Upper lobe of left lung (tissue), 6 donors: ENCODE measurements around the gene LARGE1. TPM values are rescaled to one million over a fixed set of nuclear protein-coding genes. Genes with fewer than 3 reads are reported as not detected.

Experiments
- ATAC-seq, 2 donors: fragments of 200-7000 bp; cut with Tn5 transposase; one replicate each; pipeline ENCODE4 v1.9.1; 2022; ENCODE audit warnings: mild to moderate bottlenecking in 2 of 2, moderate library complexity in 2 of 2; ENCODE audit not compliant: low FRiP score in 2 of 2
- DNase-seq, 2 donors: peaks; one replicate each; pipeline ENCODE4 v3.0.0-alpha.2; 2019 to 2020
- H3K27ac ChIP-seq, 4 donors: fragments of 200-600 bp; sonication (generic); one replicate each; pipeline ENCODE4 v1.5.1; 2016 to 2019
- H3K27me3 ChIP-seq, 4 donors: fragments of 200-600 bp; sonication (generic); one replicate each; pipeline ENCODE4 v1.5.1; 2017 to 2019
- H3K36me3 ChIP-seq, 4 donors: fragments of 200-600 bp; sonication (generic); one replicate each; pipeline ENCODE4 v1.5.1; 2016 to 2019
- H3K4me1 ChIP-seq, 4 donors: fragments of 200-600 bp; sonication (generic); one replicate each; pipeline ENCODE4 v1.5.1; 2018 to 2019
- H3K4me3 ChIP-seq, 4 donors: fragments of 200-600 bp; sonication (generic); one replicate each; pipeline ENCODE4 v1.5.1; 2017 to 2019; ENCODE audit warnings: mild to moderate bottlenecking in 2 of 4, moderate library complexity in 1 of 4
- H3K9me3 ChIP-seq, 4 donors: fragments of 200-600 bp; sonication (generic); one replicate each; pipeline ENCODE4 v1.5.1; 2018 to 2019
- CTCF ChIP-seq, 6 experiments: fragments of 450-650 bp in 4 of 6; fragments of 200-600 bp in 2 of 6; sonication (generic) in 2 of 6; IDR thresholded peaks; one replicate each; pipeline ENCODE4 v1.5.1; 2016 to 2019; ENCODE audit warnings: antibody characterized with exemption in 6 of 6
- EP300 ChIP-seq, 4 donors: sonication (generic); formaldehyde crosslinking; IDR thresholded peaks; one replicate each; pipeline ENCODE4 v1.5.1; 2017; ENCODE audit warnings: antibody characterized with exemption in 4 of 4, control low read depth in 2 of 4
- POLR2A ChIP-seq, 4 donors: fragments of 450-650 bp; IDR thresholded peaks; one replicate each; pipeline ENCODE4 v1.5.1; 2016 to 2017; ENCODE audit warnings: antibody characterized with exemption in 4 of 4, mild to moderate bottlenecking in 2 of 4
- POLR2AphosphoS5 ChIP-seq, 2 donors: sonication (generic); formaldehyde crosslinking; IDR thresholded peaks; one replicate each; pipeline ENCODE4 v1.5.1; 2017; ENCODE audit warnings: antibody characterized with exemption in 2 of 2
- WGBS, 2 donors: methylation state at CpG; one replicate each; pipeline ENCODE4 v1.1.5; 2017 to 2018; 5-methylcytosine and 5-hydroxymethylcytosine counted together
- total RNA-seq, 6 donors: library from RNA; depleted of rRNA in 4 of 6; stranded (reverse); fragments of >200 nt in 4 of 6; gene quantifications; one replicate each; pipeline versions ENCODE4 v1.1.0 to v1.2.1, GENCODE V29; 2016 to 2021
- donor health status: DM: no; HTN: no; CAD: no; lungs with moderate emphysema.
- donor health status: DM: no; HTN: yes; CAD: no; lungs with severe emphysema.

LARGE1 gene
- total RNA-seq, 6 donors from 2014 or later, result 14.0 to 56.6 (median 25.3) TPM

- no peaks in the 10 kb centered on the region for H3K36me3 ChIP-seq
- ATAC-seq (no peak), DNase-seq (no peak)
- no peaks in the 10 kb centered on the region for H3K4me1 ChIP-seq
- no peaks in the 10 kb centered on the region for H3K9me3 ChIP-seq
- TF ChIP-seq EP300 (IDR thresholded peaks at IDR 0.05), result no peak
- no peak for TF ChIP-seq CTCF (IDR thresholded peaks at IDR 0.05)
- no peak for TF ChIP-seq POLR2AphosphoS5 (IDR thresholded peaks at IDR 0.05)
- TF ChIP-seq POLR2A (IDR thresholded peaks at IDR 0.05), result no peak
- no peak overlapping the region for H3K27ac ChIP-seq
- H3K27me3 ChIP-seq, result no peaks in the 10 kb centered on the region
- H3K4me3 ChIP-seq, result no peak overlapping the region
These were observed 529.0 kb downstream of the LARGE1 start for GRCh38 chr22:33391298-33391697.

- TF ChIP-seq POLR2AphosphoS5 (IDR thresholded peaks at IDR 0.05), result no peak
- no peak for TF ChIP-seq CTCF (IDR thresholded peaks at IDR 0.05)
- DNase-seq (no peak), ATAC-seq (no peak)
- Histone ChIP-seq H3K4me3 (no peak overlapping the region), H3K9me3 (no peaks in the 10 kb centered on the region), H3K36me3 (no peaks in the 10 kb centered on the region), H3K27ac (no peak overlapping the region), H3K4me1 (no peaks in the 10 kb centered on the region), H3K27me3 (no peaks in the 10 kb centered on the region)
- WGBS, 2 donors, result 70 to 80% methylated on average over 4 of the region's 4 CpGs
These were observed 530.3 kb downstream of the LARGE1 start for GRCh38 chr22:33389936-33390335.

- 90 to 92% methylated on average over 5 of the region's 5 CpGs for WGBS, 2 donors
- H3K27me3 ChIP-seq, result no peaks in the 10 kb centered on the region
- H3K9me3 ChIP-seq, result no peaks in the 10 kb centered on the region
- H3K4me1 ChIP-seq, result no peaks in the 10 kb centered on the region
- TF ChIP-seq POLR2A (IDR thresholded peaks at IDR 0.05) (no peak), EP300 (IDR thresholded peaks at IDR 0.05) (no peak), CTCF (IDR thresholded peaks at IDR 0.05) (no peak), POLR2AphosphoS5 (IDR thresholded peaks at IDR 0.05) (no peak)
- peaks cover 0 to 16% (median 0%) of the 10 kb centered on the region in 4 donors for H3K36me3 ChIP-seq
- H3K27ac ChIP-seq, result no peak overlapping the region
- H3K4me3 ChIP-seq, result no peak overlapping the region
- ATAC-seq, result no peak
- no peak for DNase-seq
These were observed 534.0 kb downstream of the LARGE1 start for GRCh38 chr22:33386270-33386669.

- H3K27ac ChIP-seq, result no peak overlapping the region
- WGBS, 2 donors, result 88 to 98% methylated on average over 2 of the region's 2 CpGs
- H3K36me3 ChIP-seq, result peaks cover 0 to 16% (median 0%) of the 10 kb centered on the region in 4 donors
- H3K9me3 ChIP-seq, result no peaks in the 10 kb centered on the region
- DNase-seq, result no peak
- H3K27me3 ChIP-seq, result no peaks in the 10 kb centered on the region
- ATAC-seq, result no peak
- no peak overlapping the region for H3K4me3 ChIP-seq
- no peak for TF ChIP-seq EP300 (IDR thresholded peaks at IDR 0.05)
- no peak for TF ChIP-seq POLR2AphosphoS5 (IDR thresholded peaks at IDR 0.05)
- no peak for TF ChIP-seq CTCF (IDR thresholded peaks at IDR 0.05)
- no peak for TF ChIP-seq POLR2A (IDR thresholded peaks at IDR 0.05)
- H3K4me1 ChIP-seq, result no peaks in the 10 kb centered on the region
These were observed 534.7 kb downstream of the LARGE1 start for GRCh38 chr22:33385611-33386010.

GRCh38 chr22:33382436-33382835, 537.8 kb downstream of the LARGE1 start:
- Histone ChIP-seq H3K4me1 (no peaks in the 10 kb centered on the region), H3K36me3 (peaks cover 0 to 16% (median 0%) of the 10 kb centered on the region in 4 donors), H3K9me3 (peaks cover 0 to 5% (median 0%) of the 10 kb centered on the region in 4 donors), H3K27ac (no peak overlapping the region), H3K27me3 (no peaks in the 10 kb centered on the region), H3K4me3 (no peak overlapping the region)
- TF ChIP-seq POLR2A (IDR thresholded peaks at IDR 0.05) (no peak), EP300 (IDR thresholded peaks at IDR 0.05) (no peak), CTCF (IDR thresholded peaks at IDR 0.05) (no peak), POLR2AphosphoS5 (IDR thresholded peaks at IDR 0.05) (no peak)
- DNase-seq (no peak), ATAC-seq (no peak)
- 82 to 94% methylated on average over 8 of the region's 8 CpGs for WGBS, 2 donors
